Activated CD4-positive, alpha-beta T cell treated with anti-CD3 and anti-CD28 coated beads for 24 hours (primary cell): Measurements from ENCODE around the gene COA1.

ENCODE experiments used
- DNase-seq, 2 donors: peaks; one replicate each; pipeline ENCODE4 v3.0.0-alpha.2; 2020; ENCODE audit warnings: low read depth in 2 of 2

The COA1 gene

GRCh38 chr7:43592326-43592725 is 137.0 kb downstream of the COA1 start:
- DNase-seq = no peak

- no peak for DNase-seq
These were observed 137.7 kb downstream of the COA1 start for GRCh38 chr7:43591558-43592180.

GRCh38 chr7:43590862-43591557 is 138.3 kb downstream of the COA1 start:
- no peak for DNase-seq

GRCh38 chr7:43589728-43590127 is 139.6 kb downstream of the COA1 start:
- no peak for DNase-seq
